ENCODE measurements around the gene TMEM179. TPM values are rescaled to one million over a fixed set of nuclear protein-coding genes. Genes with fewer than 3 reads are reported as not detected.

Gene TMEM179
- total and polyA plus RNA-seq, 10 of the 15 experiments (the other 5 are each of a cell fraction or from before 2014, with no cell fraction given): not detected

GRCh38 chr14:104576232-104576969 is 28.2 kb downstream of the TMEM179 start:
- Histone ChIP-seq H3K9me3 (replicated peaks; ENCODE audit: control insufficient read depth, insufficient read depth, low read length) (no peaks in the 10 kb centered on the region), H3K9ac (ENCODE audit: control insufficient read depth, insufficient read depth, low read length) (no peak overlapping the region), H2AFZ (ENCODE audit: control insufficient read depth, low read depth, low read length) (no peak overlapping the region), H3K27me3 (replicated peaks in 1 of 2; ENCODE audit: control insufficient read depth in 2 of 2, insufficient read depth in 2 of 2, low read length in 1 of 2) (peaks cover 0 to 2% of the 10 kb centered on the region in 2 experiments; a peak in 2 of 4 replicates), H4K20me1 (ENCODE audit: control insufficient read depth, insufficient read depth) (no peaks in the 10 kb centered on the region), H3K4me3 (no peak overlapping the region), H3K27ac (ENCODE audit: control insufficient read depth, insufficient read depth) (no peak overlapping the region), H3K79me2 (ENCODE audit: control insufficient read depth, insufficient read depth, low read length) (no peaks in the 10 kb centered on the region), H3K36me3 (ENCODE audit: control insufficient read depth in 2 of 2, insufficient read depth in 2 of 2, low read length in 1 of 2) (no peaks in the 10 kb centered on the region), H3K4me1 (ENCODE audit: control insufficient read depth, insufficient read depth, low read length) (no peaks in the 10 kb centered on the region), H3K4me2 (ENCODE audit: control insufficient read depth, insufficient read depth) (no peak overlapping the region)
- no peak for FAIRE-seq
- DNase-seq (ENCODE audit: low read depth, low spot score): no peak
- ChIA-PET SMC1A (ENCODE audit: uncharacterized antibody, unreplicated experiment) (no interaction called here), POLR2A (no interaction called here), RAD21 (ENCODE audit: unreplicated experiment) (no interaction called here), CTCF (interaction anchor here (0.9 kb wide), 1 partner anchor 725 kb away, joined by 3 read pairs; no protein-coding TSS in a partner anchor)
- intact Hi-C loops (cut with micrococcal nuclease; ENCODE audit: unreplicated experiment) (no loop called here), in situ Hi-C loops (cut with MboI) (no loop called here)
- no TSS peak for BruUV-seq (replicated peaks)
- TF ChIP-seq ASH2L (IDR thresholded peaks at IDR 0.05; ENCODE audit: borderline replicate concordance, low read depth): no peak
- no peak for TF ChIP-seq GATAD2B (conservative IDR thresholded peaks at IDR 0.05; ENCODE audit: low read depth)
- no peak for TF ChIP-seq HDAC2 (IDR thresholded peaks at IDR 0.05)
- no peak for TF ChIP-seq ZBTB33 (IDR thresholded peaks at IDR 0.05)
- TF ChIP-seq SIN3A (IDR thresholded peaks at IDR 0.05; ENCODE audit: low read depth, low read length): no peak
- no peak for TF ChIP-seq NBN (IDR thresholded peaks at IDR 0.05)
- 49% methylated on average over 15 of the region's 16 CpGs for WGBS (ENCODE audit: insufficient coverage, insufficient replicate concordance, low lambda C conversion rate, missing lambda C conversion rate)
- no peak for ATAC-seq
